NCI-H526 (cell line): ENCODE data around the gene RIF1.

Experiments used
- DNase-seq, 2 experiments: peaks; one replicate each; lab custom pipeline; 2025; lab: John Stamatoyannopoulos, UW

RIF1 gene, protein sequence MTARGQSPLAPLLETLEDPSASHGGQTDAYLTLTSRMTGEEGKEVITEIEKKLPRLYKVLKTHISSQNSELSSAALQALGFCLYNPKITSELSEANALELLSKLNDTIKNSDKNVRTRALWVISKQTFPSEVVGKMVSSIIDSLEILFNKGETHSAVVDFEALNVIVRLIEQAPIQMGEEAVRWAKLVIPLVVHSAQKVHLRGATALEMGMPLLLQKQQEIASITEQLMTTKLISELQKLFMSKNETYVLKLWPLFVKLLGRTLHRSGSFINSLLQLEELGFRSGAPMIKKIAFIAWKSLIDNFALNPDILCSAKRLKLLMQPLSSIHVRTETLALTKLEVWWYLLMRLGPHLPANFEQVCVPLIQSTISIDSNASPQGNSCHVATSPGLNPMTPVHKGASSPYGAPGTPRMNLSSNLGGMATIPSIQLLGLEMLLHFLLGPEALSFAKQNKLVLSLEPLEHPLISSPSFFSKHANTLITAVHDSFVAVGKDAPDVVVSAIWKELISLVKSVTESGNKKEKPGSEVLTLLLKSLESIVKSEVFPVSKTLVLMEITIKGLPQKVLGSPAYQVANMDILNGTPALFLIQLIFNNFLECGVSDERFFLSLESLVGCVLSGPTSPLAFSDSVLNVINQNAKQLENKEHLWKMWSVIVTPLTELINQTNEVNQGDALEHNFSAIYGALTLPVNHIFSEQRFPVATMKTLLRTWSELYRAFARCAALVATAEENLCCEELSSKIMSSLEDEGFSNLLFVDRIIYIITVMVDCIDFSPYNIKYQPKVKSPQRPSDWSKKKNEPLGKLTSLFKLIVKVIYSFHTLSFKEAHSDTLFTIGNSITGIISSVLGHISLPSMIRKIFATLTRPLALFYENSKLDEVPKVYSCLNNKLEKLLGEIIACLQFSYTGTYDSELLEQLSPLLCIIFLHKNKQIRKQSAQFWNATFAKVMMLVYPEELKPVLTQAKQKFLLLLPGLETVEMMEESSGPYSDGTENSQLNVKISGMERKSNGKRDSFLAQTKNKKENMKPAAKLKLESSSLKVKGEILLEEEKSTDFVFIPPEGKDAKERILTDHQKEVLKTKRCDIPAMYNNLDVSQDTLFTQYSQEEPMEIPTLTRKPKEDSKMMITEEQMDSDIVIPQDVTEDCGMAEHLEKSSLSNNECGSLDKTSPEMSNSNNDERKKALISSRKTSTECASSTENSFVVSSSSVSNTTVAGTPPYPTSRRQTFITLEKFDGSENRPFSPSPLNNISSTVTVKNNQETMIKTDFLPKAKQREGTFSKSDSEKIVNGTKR (N-terminal part only)

DNA sequence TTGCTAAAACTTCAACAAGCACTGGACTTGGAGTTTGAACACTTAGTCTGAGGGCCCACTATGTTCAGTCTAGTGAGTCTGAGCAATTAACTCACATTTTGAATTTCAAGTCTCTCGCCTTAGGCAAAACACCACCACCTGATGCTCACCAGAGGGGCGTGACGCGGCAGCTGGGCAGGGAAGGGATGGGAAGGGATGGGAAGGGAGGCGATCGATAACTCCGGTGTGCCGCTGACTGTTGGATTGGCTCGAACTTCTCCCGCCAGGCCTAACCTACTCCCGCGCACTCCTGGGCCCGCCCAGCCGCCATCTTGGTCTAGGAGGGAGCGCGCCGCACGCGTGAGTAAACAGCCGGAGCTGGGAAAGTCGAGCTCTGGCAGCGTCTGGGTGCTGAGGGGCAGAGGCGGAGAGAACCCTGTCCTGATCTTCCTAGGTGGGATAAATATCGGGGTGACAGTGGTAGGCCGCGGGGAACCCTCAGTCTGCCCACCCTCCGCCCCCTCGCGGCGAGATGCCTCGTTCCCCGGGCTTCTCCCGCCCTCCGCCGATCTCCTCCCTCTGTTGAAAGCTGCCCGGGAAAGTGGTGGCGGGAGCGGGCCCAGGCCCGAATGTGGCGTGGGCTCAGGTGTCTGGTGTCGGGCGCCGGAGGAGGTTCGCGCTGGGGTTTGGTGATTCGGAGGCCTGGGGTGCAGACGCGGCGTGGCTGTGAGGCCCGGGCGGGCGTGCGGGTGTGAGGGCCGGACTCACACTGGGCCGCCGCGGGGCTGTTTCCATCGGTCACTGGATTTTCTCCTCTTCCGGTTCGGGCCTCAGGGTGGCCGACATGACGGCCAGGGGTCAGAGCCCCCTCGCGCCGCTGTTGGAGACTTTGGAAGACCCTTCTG lies at the start of gene RIF1:
Gene RIF1, plus strand, starts transcription at position 302 of the 884 bp plus-strand sequence. Its CDS starts 522 bp downstream, at position 824.
- DNase-seq, result peak; percentile 90 to 97

DNA sequence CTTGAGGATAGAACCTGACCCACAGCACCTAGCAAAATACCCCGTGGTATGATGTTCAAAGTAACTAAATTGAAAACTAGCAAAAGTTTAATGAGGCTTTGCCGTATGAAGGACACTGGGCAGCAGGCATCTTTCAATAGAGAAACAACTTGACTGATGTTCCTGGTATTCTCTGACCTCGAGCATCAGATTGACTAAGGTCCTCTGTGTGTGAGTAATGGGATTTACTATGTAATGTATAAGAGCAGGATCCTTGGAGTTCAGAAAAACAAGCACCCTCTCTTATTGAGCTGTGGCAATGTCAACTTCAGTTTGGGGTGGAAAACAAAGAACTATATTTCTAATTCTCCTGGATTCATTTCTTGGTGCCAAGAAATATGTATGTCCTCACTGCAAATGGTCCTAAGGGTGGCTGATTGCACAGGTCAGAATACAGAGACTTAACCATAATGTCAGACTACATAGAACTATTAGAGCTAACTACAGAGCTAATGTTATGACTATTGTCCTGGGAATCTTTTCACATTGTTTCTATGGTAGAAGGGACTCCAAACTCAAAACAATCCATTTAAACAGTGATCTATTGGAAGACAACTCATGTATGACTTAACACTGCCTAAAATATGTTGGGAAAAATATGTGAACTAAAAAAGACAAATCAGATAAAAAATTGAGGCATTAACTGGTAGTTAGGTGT lies 47.9 kb upstream of the RIF1 start:
- no peak for DNase-seq

DNA sequence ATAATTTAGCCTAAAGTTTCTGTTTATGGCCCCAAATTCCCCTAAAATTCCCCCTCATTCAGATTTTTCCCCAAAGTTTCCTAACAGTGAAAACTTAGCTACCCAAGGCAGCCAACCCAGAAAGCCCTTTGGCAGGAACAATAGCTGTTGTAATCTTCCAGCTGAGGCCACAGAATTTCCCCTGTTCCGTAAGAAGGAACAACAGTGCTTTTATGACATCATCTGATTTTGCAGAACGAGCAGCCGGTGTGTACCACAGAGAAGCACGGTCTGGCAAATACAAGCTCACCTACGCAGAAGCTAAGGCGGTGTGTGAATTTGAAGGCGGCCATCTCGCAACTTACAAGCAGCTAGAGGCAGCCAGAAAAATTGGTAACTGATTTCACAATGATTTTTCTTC lies 46.0 kb upstream of the RIF1 start:
- no peak for DNase-seq

DNA sequence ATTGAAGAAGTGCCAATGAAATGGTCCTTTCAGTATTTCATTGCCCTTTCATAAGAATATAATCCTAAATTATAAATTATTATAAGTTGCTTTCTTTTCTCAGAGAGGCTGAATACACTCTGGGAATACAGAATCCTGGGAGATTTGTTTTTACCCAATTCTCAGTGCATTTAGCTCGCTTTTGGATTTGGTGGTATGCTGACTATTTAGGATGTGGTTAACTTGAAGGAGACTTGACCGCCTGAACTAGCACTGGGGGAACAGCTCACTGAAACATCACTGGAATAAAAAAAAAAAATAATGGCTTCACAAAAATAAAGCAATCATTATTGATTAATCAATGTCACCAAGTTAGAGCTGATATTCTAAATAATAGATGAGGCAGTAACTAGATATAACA lies 42.1 kb upstream of the RIF1 start:
- no peak for DNase-seq

DNA sequence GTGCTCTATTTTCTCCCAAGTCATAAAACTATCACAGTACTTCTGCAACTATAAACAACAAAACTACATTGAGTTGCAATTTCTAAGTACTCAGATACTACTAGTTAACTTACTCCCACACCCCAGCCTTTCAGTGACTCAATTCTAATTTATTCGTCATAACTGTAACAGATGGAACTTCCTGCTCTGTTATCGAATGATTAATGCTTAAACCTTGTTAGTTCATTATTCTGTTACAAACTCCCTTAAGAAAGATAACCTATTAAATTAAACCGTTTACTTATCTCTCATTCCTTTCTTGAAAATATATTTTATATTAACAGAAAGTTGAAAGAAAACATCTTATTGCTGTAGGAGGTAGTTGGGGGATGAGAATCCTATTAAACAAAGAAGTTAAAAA lies 35.3 kb upstream of the RIF1 start:
- DNase-seq, result no peak

DNA sequence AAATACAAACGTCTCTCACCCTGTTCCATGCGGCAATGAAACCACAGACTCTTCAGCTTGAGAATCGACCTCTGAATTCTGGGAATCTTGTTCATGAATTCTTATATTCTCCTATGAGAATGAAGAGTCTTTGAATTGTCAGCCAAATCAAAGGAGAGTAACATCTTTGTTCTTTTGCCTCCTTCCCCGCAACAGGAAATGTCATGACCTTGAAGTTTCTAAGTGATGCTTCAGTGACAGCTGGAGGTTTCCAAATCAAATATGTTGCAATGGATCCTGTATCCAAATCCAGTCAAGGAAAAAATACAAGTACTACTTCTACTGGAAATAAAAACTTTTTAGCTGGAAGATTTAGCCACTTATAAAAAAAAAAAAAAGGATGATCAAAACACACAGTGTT lies 30.5 kb upstream of the RIF1 start:
- DNase-seq, result no peak

DNA sequence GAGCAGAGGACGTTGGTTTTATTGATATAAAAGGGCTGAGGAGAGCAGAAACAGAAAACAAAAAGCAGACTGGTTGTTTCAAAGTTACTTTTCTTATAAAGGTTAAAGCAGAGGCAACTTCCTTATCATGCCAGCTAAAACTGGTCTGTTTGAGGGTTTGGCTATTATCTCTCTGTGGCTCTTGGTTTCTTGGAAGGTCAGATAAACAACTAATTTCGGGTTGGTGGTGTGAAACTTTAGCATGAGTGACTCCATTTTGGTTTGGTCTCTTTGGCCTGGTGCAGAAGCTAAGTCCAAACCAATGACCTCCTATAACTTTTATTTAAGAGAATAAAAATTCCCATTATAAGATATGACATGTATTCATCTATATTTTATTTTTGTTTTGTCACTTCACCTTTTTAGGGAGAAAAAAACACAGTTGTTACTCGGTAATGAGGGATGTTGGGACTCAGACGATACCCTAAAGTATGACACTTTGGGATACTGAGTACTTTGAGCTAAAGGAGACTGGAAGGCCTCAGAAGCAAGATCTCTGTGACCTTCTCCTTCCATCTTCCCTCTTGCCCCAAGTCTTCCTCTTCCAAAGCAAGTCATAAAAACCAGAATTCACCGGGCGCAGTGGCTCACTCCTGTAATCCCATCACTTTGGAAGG lies 29.0 kb upstream of the RIF1 start:
- no peak for DNase-seq

DNA sequence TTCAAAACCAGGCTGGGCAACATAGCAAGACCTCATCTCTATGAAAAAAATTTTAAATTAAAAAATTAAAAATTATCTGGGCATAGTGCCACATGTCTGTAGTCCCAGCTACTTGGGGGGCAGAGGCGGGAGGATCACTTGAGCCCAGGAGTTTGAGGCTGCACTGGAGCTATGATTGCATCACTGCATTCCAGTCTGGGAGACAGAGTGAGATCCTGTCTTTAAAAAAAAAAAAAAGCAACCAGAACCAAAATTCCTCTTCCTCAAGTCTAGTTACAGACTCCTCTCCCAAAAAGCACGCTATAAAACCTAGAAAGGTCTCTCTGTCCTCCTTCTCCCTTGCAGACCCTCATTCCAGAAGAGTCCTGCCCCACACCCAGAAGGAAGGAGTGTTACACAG lies 28.4 kb upstream of the RIF1 start:
- no peak for DNase-seq

DNA sequence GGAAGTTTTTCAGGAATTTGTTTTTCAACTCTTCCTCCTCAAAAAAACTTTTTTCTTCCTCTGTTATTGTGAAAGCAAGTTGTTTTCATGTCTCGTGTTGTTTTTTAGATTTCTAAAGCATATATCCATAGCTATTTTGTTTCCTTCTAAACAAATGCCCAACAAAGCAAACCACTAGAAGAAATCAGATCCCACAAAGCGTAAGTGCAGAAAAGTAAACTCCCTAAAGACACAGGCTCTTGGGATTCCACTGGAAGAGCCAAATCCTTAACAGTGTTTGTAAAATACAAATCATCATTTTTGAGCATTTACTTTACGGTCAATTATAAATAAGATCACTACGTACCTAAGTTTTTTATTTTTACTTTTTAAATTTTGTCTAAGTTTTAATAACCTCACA lies 21.7 kb upstream of the RIF1 start:
- DNase-seq, result no peak

DNA sequence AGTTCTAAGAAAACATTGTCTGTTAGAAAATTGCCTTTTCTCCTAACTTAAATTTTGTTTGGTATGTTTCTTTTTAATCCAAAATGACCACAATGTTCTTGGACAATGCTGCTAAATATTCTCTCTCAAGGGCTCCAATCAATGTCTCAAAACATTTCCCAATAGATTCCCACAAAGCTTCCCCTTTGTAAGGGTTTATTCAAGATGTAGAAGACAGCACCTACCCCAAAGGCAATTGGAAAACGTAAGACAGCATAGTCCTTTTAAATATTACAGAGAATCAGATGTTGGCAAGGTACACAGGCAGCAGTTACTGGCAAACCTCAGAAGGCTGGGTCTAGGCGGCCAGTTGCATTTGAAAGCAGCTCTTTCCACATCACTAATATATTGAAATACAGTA lies 18.3 kb upstream of the RIF1 start:
- DNase-seq, result no peak

DNA sequence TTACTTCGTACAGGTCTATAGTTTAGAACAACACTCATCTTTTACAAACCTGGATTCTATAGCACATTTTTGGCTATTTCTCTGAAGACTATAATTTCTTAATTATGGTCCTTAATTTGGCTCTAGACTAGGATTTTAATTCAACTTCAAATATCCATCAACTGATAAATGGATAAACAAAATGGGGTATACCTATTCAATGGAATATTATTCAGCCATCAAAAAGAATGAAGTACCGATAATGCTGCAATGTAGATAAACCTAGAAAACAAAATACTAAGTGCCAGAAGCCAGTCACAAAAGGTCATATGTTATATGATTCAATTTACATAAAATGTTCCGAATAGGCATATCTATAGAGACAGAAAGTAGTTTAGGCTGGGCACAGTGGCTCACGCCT lies 15.2 kb upstream of the RIF1 start:
- DNase-seq, result no peak

DNA sequence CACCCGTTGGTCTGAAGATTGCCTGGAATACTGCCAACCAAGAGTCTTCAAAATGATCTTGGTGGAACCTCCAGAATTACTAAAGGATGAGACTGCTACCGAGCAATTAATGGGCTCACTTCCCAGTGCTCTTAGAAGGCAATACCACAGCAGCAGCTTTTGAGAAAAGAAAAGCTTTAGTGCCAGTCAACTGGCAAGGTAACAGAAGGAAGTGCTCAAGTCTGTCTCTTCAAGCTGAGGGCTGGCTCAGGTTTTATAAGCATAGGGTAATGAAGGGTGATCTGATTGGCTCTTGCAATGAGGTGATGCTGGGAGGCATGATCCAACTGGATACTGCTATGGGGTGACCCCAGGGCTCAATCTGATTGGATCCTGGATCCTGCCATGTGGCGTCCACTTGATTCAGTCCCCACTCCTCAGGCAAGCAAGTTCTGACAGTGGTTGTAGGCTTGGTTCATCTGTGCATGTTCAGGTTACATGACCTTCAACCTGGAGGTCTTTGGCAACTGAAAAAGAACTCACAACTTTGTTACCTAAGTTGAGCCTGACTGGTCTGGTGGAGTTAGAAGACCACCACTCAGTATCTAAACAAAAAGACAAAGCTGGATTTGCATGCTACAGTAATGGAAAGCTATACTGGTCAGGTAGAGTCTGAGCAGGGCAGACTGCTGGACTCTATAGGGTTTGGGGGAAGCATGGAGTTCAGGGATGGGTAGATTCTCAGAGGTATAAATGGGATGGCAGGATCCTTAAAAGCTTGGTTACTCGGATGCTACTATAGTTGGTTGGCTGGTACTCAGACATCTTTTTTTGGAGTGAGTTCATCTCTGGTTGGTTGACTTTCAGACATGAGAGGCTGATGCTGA lies 14.0 kb upstream of the RIF1 start:
- no peak for DNase-seq

DNA sequence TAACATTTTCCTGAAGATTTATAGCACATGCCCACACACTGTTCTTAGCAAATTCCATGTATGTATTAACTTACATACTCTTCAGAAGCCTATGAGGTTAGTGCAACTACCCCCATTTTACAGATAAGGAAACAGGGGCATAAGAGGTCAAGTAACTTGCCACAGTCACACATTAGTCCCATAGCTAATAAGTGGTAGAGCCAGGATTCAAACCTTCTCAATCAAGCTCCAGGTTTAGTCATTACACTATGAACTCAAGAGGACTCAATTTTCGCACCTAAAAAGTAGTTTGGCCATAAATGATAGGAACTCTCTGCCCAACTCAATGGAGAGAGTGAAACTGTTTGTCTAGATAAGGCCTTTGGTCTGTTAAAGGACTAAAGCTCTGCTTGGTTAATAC lies 9.7 kb upstream of the RIF1 start:
- no peak for DNase-seq

DNA sequence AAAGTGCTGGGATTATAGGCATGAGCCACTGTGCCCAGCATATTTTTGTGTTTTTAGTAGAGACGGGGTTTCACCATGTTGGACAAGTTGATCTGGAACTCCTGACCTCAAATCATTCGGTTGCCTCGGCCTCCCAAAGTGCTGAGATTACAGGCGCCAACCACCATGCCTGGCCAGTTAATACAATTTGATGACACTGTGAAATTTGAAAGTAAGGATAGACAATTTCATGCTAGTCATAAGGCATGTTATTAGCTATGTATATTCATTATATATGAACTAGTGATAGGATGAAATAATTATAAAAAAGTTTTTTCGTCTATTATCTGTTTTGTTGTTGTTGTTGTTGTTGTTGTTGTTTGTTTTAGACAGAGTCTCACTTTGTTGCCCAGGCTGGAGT lies 8.6 kb upstream of the RIF1 start:
- DNase-seq, result no peak

DNA sequence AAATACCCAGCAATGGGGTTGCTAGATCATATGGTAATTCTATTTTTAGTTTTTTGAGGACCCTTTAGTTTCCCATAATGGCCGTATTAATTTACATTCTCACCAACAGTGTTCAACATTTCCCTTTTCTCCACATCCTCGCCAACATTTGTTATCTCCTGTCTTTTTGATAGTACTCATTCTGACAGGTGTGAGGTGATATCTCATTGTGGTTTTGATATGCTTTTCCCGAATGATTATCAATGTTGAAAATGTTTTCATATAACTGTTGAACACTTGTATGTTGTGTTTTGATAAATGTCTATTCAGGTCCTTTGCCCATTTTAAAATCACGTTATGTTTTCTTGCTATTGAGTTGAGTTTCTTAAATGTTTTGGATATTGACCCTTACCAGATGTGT lies 5.8 kb upstream of the RIF1 start:
- no peak for DNase-seq

DNA sequence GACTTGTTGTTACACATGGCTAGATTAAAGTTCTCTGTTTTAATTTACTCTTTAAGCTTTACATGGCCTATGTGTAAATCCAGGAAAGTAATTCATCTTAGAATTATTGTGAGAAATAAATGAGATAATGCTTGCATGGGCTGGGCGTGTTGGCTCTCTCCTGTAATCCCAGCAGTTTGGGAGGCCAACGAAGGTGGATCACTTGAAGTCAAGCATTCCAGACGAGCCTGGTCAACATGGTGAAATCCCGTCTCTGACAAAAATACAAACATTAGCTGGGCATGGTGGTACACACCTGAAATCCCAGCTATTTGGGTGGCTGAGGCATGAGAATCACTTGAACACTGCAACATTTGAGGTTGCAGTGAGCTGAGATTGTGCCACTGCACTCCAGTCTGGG lies 4.3 kb upstream of the RIF1 start:
- DNase-seq, result no peak

DNA sequence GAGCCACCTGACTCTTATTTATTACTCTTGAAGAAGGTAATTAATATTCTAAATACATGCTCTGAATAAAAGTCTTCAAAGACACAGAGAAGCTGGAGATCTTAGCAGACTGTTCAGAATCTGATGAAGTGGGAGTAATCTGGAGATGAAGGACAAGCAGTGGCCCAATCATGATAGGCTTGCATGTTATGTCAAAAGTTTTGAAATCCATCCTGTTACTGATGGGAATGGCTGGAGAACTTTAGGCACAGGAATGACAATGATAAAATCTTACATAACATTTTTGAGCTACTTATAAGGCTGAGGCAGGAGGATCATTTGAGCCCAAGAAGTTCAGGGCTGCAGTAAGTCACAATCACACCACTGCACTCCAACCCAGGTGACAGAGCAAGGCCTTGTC lies 2.4 kb upstream of the RIF1 start:
- DNase-seq, result no peak

DNA sequence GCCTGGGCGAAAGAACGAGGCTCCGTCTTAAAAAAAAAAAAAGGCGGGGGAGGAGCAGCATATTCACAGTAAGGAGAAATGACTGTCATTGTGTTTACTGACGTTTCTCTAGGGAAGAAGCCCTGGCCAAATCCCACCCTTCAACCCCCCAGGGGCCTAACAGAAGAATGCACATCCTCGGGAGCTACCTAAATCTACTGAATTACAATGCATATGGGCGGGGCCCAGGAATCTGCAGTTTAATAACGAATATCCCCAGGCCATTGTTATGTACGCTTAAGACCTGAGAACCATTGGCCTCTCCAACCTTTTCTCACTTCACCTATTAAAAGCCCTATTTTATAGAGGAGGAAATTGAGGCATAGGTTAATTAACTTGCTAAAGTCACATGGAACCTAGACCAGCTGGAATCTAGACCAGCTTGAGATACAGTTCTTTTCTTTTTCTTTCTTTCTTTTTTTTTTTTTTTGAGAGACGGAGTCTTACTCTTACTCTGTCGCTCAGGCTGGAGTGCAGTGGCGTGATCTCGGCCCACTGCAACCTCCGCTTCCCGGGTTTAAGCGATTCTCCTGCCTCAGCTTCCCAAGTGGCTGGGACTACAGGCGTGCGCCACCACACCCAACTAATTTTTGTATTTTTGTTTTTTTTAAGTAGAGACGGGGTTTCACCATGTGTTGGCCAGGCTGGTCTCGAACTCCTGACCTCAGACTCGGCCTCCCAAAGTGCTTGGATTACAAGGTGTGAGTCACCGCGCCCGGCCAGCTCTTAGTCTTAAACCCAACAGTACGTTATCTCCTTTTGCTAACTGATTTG lies 708 bp upstream of the RIF1 start:
- no peak for DNase-seq

DNA sequence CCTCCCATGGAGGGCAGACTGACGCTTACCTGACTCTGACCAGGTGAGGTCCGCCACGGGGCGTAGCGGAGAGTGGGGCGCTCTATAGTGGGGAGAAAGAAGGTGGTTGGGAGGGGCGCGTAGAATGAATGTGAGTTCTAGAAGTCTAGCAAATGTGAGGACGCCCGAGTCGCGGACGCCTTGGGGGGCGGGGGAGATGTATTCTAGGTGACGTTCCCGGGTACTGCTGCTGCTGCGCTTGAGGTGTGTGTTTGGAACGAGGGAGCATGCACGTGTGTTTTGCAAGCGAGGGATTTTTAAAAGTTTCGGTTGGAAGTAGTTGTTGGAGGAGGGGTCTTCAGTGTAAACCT lies 758 bp downstream of the RIF1 start:
- DNase-seq, result peak; percentile 19 to 63
